Medulla oblongata (tissue), 1 donor: ENCODE measurements around the gene GLDN.
"Not testable (repeated sequence)": the region's sequence is repeated elsewhere in the genome, so short reads cannot be mapped to it uniquely, and the experiment has no call there.

ENCODE experiments used
- DNase-seq: peaks from one replicate; pipeline ENCODE4 v3.0.0-alpha.2; 2015; ENCODE audit errors: extremely low spot score

The GLDN gene

DNA sequence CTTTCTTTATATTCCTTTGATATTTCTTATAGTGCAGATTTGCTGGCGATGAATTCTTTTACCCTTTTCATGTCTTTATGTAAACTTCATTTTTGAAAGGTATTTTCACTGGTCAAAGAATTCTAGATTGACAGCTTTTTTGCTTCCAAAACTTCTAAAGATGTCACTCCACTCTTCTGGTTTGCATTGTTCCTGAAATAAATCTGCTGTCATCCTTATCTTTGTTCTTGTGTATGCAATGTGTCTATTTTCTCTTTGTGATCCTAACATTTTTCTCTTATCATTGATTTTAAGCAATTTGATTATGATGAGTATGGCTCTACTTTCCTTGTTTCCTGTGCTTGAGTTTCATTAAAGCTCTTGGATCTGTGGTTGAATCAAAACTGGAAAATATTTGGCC is 103.4 kb downstream of the GLDN start:
- no peak for DNase-seq

DNA sequence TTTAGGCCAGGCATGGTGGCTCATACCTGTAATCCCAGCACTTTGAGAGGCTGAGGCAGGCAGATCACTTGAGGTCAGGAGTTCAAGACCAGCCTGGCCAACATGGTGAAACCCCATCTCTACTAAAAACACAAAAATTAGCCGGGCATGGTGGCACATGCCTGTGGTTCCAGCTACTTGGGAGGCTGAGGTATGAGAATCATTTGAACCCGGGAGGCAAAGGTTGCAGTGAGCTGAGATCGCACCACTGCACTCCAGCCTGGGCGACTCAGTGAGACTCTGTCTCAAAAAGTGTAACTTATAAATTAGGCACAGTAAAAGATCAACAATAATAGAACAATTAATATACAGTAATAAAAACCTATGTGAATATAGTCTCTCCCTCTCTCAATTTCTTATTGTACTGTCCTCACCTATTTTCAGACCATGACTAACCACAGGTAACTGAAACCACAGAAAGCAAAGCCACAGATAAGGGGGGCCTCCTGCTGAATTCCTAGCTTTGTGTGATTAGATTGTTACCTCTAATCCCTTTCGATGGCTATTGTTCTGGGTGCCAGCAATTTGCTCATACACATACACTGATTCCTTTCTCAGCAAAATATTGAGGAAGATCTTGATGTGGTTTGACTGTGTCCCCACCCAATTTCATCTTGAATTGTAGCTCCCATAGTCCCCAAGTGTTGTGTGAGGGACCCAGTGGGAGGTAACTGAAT is 104.7 kb downstream of the GLDN start:
- not testable (repeated sequence) for DNase-seq

GRCh38 chr15:51447855-51448621 is 106.6 kb downstream of the GLDN start:
- no peak for DNase-seq

- DNase-seq: no peak
Measured at GRCh38 chr15:51448622-51449399, 107.4 kb downstream of the GLDN start.

GRCh38 chr15:51450001-51450400 is 108.5 kb downstream of the GLDN start:
- DNase-seq: no peak
